Measurements from ENCODE around the gene ST6GALNAC3. TPM values are rescaled to one million over a fixed set of nuclear protein-coding genes. Genes with fewer than 3 reads are reported as not detected.

The ST6GALNAC3 gene
- total RNA-seq, 2 donors from 2014 or later = 6.3 to 7.6 TPM

- 87 to 97% methylated on average over 3 of the region's 3 CpGs for WGBS, 2 experiments (ENCODE audit: insufficient coverage in 1 of 2, insufficient read length in 1 of 2)
- no peaks in the 10 kb centered on the region for H3K27me3 ChIP-seq (ENCODE audit: control insufficient read depth, insufficient read depth, low read length, poor library complexity, severe bottlenecking)
These were observed 388.7 kb downstream of the ST6GALNAC3 start for GRCh38 chr1:76463278-76463677.

GRCh38 chr1:76463849-76464248 lies 389.3 kb downstream of the ST6GALNAC3 start:
- no peaks in the 10 kb centered on the region for H3K9me3 ChIP-seq (ENCODE audit: control insufficient read depth, low read length)
- H3K4me1 ChIP-seq (ENCODE audit: control insufficient read depth, insufficient read depth, low read length) = no peaks in the 10 kb centered on the region
- H3K36me3 Mint-ChIP-seq (ENCODE audit: low read depth) = no peaks in the 10 kb centered on the region
- no peak overlapping the region for H3K27ac Mint-ChIP-seq
- H3K4me3 Mint-ChIP-seq = no peak overlapping the region
- no peaks in the 10 kb centered on the region for H3K27me3 ChIP-seq (ENCODE audit: control insufficient read depth, insufficient read depth, low read length, poor library complexity, severe bottlenecking)
- WGBS, 2 experiments (ENCODE audit: insufficient coverage in 1 of 2, insufficient read length in 1 of 2) = 84 to 88% methylated on average over 2 to 3 of the region's 3 CpGs
- H3K36me3 ChIP-seq (ENCODE audit: control insufficient read depth, insufficient read depth, low read length) = no peaks in the 10 kb centered on the region
- no peaks in the 10 kb centered on the region for H3K27me3 Mint-ChIP-seq (ENCODE audit: insufficient read depth)
- no peak overlapping the region for H3K27ac ChIP-seq (ENCODE audit: low read depth, low read length)
- DNase-seq = no peak
- no peaks in the 10 kb centered on the region for H3K9me3 Mint-ChIP-seq
- H3K4me1 Mint-ChIP-seq = peaks cover 18% of the 10 kb centered on the region
- H3K4me3 ChIP-seq (ENCODE audit: low read length) = no peak overlapping the region
- H3K9ac ChIP-seq (ENCODE audit: extremely low read depth, low read length, poor library complexity, severe bottlenecking) = no peak overlapping the region
- TF ChIP-seq CTCF (conservative IDR thresholded peaks at IDR 0.05) = no peak

More at GRCh38 chr1:76463278-76463677, 388.7 kb downstream of the ST6GALNAC3 start:
- no peak overlapping the region for H3K27ac Mint-ChIP-seq
- H3K36me3 ChIP-seq (ENCODE audit: control insufficient read depth, insufficient read depth, low read length) = no peaks in the 10 kb centered on the region
- no peaks in the 10 kb centered on the region for H3K9me3 Mint-ChIP-seq
- H3K4me1 Mint-ChIP-seq = peaks cover 16% of the 10 kb centered on the region
- no peaks in the 10 kb centered on the region for H3K9me3 ChIP-seq (ENCODE audit: control insufficient read depth, low read length)
- no peak overlapping the region for H3K27ac ChIP-seq (ENCODE audit: low read depth, low read length)
- no peaks in the 10 kb centered on the region for H3K36me3 Mint-ChIP-seq (ENCODE audit: low read depth)
- no peak overlapping the region for H3K4me3 Mint-ChIP-seq
- no peak for DNase-seq
- H3K9ac ChIP-seq (ENCODE audit: extremely low read depth, low read length, poor library complexity, severe bottlenecking) = no peak overlapping the region
- TF ChIP-seq CTCF (conservative IDR thresholded peaks at IDR 0.05) = no peak
- no peaks in the 10 kb centered on the region for H3K27me3 Mint-ChIP-seq (ENCODE audit: insufficient read depth)
- no peaks in the 10 kb centered on the region for H3K4me1 ChIP-seq (ENCODE audit: control insufficient read depth, insufficient read depth, low read length)
- H3K4me3 ChIP-seq (ENCODE audit: low read length) = no peak overlapping the region

GRCh38 chr1:76465030-76465429 lies 390.5 kb downstream of the ST6GALNAC3 start:
- H3K9me3 Mint-ChIP-seq = no peaks in the 10 kb centered on the region
- no peaks in the 10 kb centered on the region for H3K36me3 Mint-ChIP-seq (ENCODE audit: low read depth)
- H3K27ac Mint-ChIP-seq = no peak overlapping the region
- 99 to 100% methylated on average over 1 to 2 of the region's 2 CpGs for WGBS, 2 experiments (ENCODE audit: insufficient coverage in 1 of 2, insufficient read length in 1 of 2)
- Histone ChIP-seq H3K9me3 (ENCODE audit: control insufficient read depth, low read length) (no peaks in the 10 kb centered on the region), H3K27ac (ENCODE audit: low read depth, low read length) (no peak overlapping the region), H3K9ac (ENCODE audit: extremely low read depth, low read length, poor library complexity, severe bottlenecking) (no peak overlapping the region), H3K36me3 (ENCODE audit: control insufficient read depth, insufficient read depth, low read length) (no peaks in the 10 kb centered on the region), H3K4me1 (ENCODE audit: control insufficient read depth, insufficient read depth, low read length) (no peaks in the 10 kb centered on the region), H3K4me3 (ENCODE audit: low read length) (no peak overlapping the region), H3K27me3 (ENCODE audit: control insufficient read depth, insufficient read depth, low read length, poor library complexity, severe bottlenecking) (no peaks in the 10 kb centered on the region)
- no peak for TF ChIP-seq CTCF (conservative IDR thresholded peaks at IDR 0.05)
- H3K27me3 Mint-ChIP-seq (ENCODE audit: insufficient read depth) = no peaks in the 10 kb centered on the region
- H3K4me1 Mint-ChIP-seq = peaks cover 18% of the 10 kb centered on the region
- no peak overlapping the region for H3K4me3 Mint-ChIP-seq
- no peak for DNase-seq
